Activated naive CD8-positive, alpha-beta T cell treated with anti-CD3 and anti-CD28 coated beads, Interleukin-2, amount 10 ng/mL, durations not matched to agents 7 days and 5 days (primary cell): ENCODE data around the gene MYO1B. TPM values are rescaled to one million over a fixed set of nuclear protein-coding genes. Genes with fewer than 3 reads are reported as not detected.

Experiments
- ATAC-seq: fragments of 150-1000 bp; cut with Tn5 transposase; one replicate; pipeline ENCODE4 v1.10.0; 2021; ENCODE audit warnings: low read depth, moderate library complexity
- POLR2A ChIA-PET: fragments of 350-600 bp; sonication (Branson Sonifier 250); formaldehyde crosslinking; loops from one replicate; lab custom pipeline; 2021; ENCODE audit warnings: antibody characterized with exemption; lab: Charles Lee
- DNase-seq: peaks from one replicate; pipeline ENCODE4 v3.0.0; 2021
- H3K27ac Mint-ChIP-seq: one replicate; pipeline ENCODE4 v1.8.0; 2022; ENCODE audit warnings: mild to moderate bottlenecking, mixed read lengths
- H3K27me3 Mint-ChIP-seq: one replicate; pipeline ENCODE4 v1.8.0; 2022; ENCODE audit warnings: mild to moderate bottlenecking, moderate library complexity, mixed read lengths
- H3K36me3 Mint-ChIP-seq: one replicate; pipeline ENCODE4 v1.8.0; 2021; ENCODE audit warnings: mild to moderate bottlenecking, mixed read lengths
- H3K4me1 Mint-ChIP-seq: one replicate; pipeline ENCODE4 v1.8.0; 2021; ENCODE audit warnings: mixed read lengths
- H3K4me3 Mint-ChIP-seq: one replicate; pipeline ENCODE4 v1.8.0; 2022; ENCODE audit warnings: mild to moderate bottlenecking, moderate library complexity, mixed read lengths
- H3K9me3 Mint-ChIP-seq: one replicate; pipeline ENCODE4 v1.8.0; 2021; ENCODE audit warnings: mixed read lengths
- total RNA-seq, 2 experiments: library from RNA; stranded (reverse); gene quantifications; one replicate each; pipeline ENCODE4 v1.2.3, GENCODE V29; 2021

Gene MYO1B
- total RNA-seq, 2 experiments from 2014 or later: 3.2 to 3.9 TPM

- no peak for DNase-seq
- no peak overlapping the region for H3K4me3 Mint-ChIP-seq
- no peaks in the 10 kb centered on the region for H3K9me3 Mint-ChIP-seq
- POLR2A ChIA-PET: no interaction called here
- no peaks in the 10 kb centered on the region for H3K27me3 Mint-ChIP-seq
- no peaks in the 10 kb centered on the region for H3K36me3 Mint-ChIP-seq
- no peak for ATAC-seq
- H3K4me1 Mint-ChIP-seq: no peaks in the 10 kb centered on the region
- H3K27ac Mint-ChIP-seq: no peak overlapping the region
Observed at GRCh38 chr2:191333911-191334357, 88.7 kb downstream of the MYO1B start.

- Mint-ChIP-seq H3K4me3 (no peak overlapping the region), H3K36me3 (no peaks in the 10 kb centered on the region), H3K27ac (no peak overlapping the region), H3K9me3 (no peaks in the 10 kb centered on the region), H3K4me1 (no peaks in the 10 kb centered on the region), H3K27me3 (no peaks in the 10 kb centered on the region)
- DNase-seq: no peak
- no peak for ATAC-seq
- POLR2A ChIA-PET: no interaction called here
Observed at GRCh38 chr2:191335875-191336464, 90.8 kb downstream of the MYO1B start.

GRCh38 chr2:191341436-191341835 lies 96.2 kb downstream of the MYO1B start:
- ATAC-seq (no peak), DNase-seq (no peak)
- Mint-ChIP-seq H3K27me3 (no peaks in the 10 kb centered on the region), H3K27ac (no peak overlapping the region), H3K4me1 (no peaks in the 10 kb centered on the region), H3K36me3 (peaks cover 2% of the 10 kb centered on the region), H3K4me3 (no peak overlapping the region), H3K9me3 (no peaks in the 10 kb centered on the region)
- POLR2A ChIA-PET: no interaction called here

- H3K4me3 Mint-ChIP-seq: no peak overlapping the region
- POLR2A ChIA-PET: no interaction called here
- H3K9me3 Mint-ChIP-seq: no peaks in the 10 kb centered on the region
- DNase-seq: no peak
- H3K27me3 Mint-ChIP-seq: no peaks in the 10 kb centered on the region
- no peaks in the 10 kb centered on the region for H3K4me1 Mint-ChIP-seq
- no peak for ATAC-seq
- no peak overlapping the region for H3K27ac Mint-ChIP-seq
- peaks cover 5% of the 10 kb centered on the region for H3K36me3 Mint-ChIP-seq
Observed at GRCh38 chr2:191343796-191344338, 98.7 kb downstream of the MYO1B start.

- no peaks in the 10 kb centered on the region for H3K27me3 Mint-ChIP-seq
- ATAC-seq (no peak), DNase-seq (no peak)
- H3K27ac Mint-ChIP-seq: no peak overlapping the region
- H3K9me3 Mint-ChIP-seq: no peaks in the 10 kb centered on the region
- no peak overlapping the region for H3K4me3 Mint-ChIP-seq
- peaks cover 5% of the 10 kb centered on the region for H3K36me3 Mint-ChIP-seq
- H3K4me1 Mint-ChIP-seq: no peaks in the 10 kb centered on the region
- POLR2A ChIA-PET: no interaction called here
Observed at GRCh38 chr2:191345788-191346187, 100.6 kb downstream of the MYO1B start.

- Mint-ChIP-seq H3K4me1 (no peaks in the 10 kb centered on the region), H3K9me3 (no peaks in the 10 kb centered on the region), H3K4me3 (no peak overlapping the region), H3K27ac (no peak overlapping the region), H3K27me3 (no peaks in the 10 kb centered on the region), H3K36me3 (peaks cover 3% of the 10 kb centered on the region)
- POLR2A ChIA-PET: no interaction called here
- ATAC-seq (no peak), DNase-seq (no peak)
Observed at GRCh38 chr2:191347154-191347553, 102.0 kb downstream of the MYO1B start.

GRCh38 chr2:191347881-191348280 lies 102.7 kb downstream of the MYO1B start:
- Mint-ChIP-seq H3K4me1 (no peaks in the 10 kb centered on the region), H3K4me3 (no peak overlapping the region), H3K27ac (no peak overlapping the region), H3K36me3 (peaks cover 3% of the 10 kb centered on the region), H3K27me3 (no peaks in the 10 kb centered on the region), H3K9me3 (no peaks in the 10 kb centered on the region)
- ATAC-seq (no peak), DNase-seq (no peak)
- POLR2A ChIA-PET: no interaction called here

- POLR2A ChIA-PET: no interaction called here
Observed at GRCh38 chr2:191349990-191350389, 104.8 kb downstream of the MYO1B start.

GRCh38 chr2:191350826-191351225 lies 105.6 kb downstream of the MYO1B start:
- Mint-ChIP-seq H3K4me1 (peaks cover 2% of the 10 kb centered on the region), H3K36me3 (peaks cover 3% of the 10 kb centered on the region), H3K27ac (no peak overlapping the region), H3K9me3 (no peaks in the 10 kb centered on the region), H3K27me3 (no peaks in the 10 kb centered on the region), H3K4me3 (no peak overlapping the region)
- ATAC-seq (no peak), DNase-seq (no peak)
- POLR2A ChIA-PET: no interaction called here

More at GRCh38 chr2:191349990-191350389, 104.8 kb downstream of the MYO1B start:
- no peak overlapping the region for H3K4me3 Mint-ChIP-seq
- H3K9me3 Mint-ChIP-seq: no peaks in the 10 kb centered on the region
- no peaks in the 10 kb centered on the region for H3K4me1 Mint-ChIP-seq
- DNase-seq: no peak
- no peak overlapping the region for H3K27ac Mint-ChIP-seq
- H3K27me3 Mint-ChIP-seq: no peaks in the 10 kb centered on the region
- no peak for ATAC-seq
- H3K36me3 Mint-ChIP-seq: peaks cover 3% of the 10 kb centered on the region

- Mint-ChIP-seq H3K4me1 (peaks cover 2% of the 10 kb centered on the region), H3K9me3 (no peaks in the 10 kb centered on the region), H3K4me3 (no peak overlapping the region), H3K27ac (no peak overlapping the region), H3K27me3 (no peaks in the 10 kb centered on the region), H3K36me3 (peaks cover 3% of the 10 kb centered on the region)
- DNase-seq: no peak
- POLR2A ChIA-PET: no interaction called here
- no peak for ATAC-seq
Observed at GRCh38 chr2:191351298-191351697, 106.1 kb downstream of the MYO1B start.

- no peaks in the 10 kb centered on the region for H3K27me3 Mint-ChIP-seq
- peaks cover 2% of the 10 kb centered on the region for H3K4me1 Mint-ChIP-seq
- no peaks in the 10 kb centered on the region for H3K9me3 Mint-ChIP-seq
- POLR2A ChIA-PET: no interaction called here
- no peak overlapping the region for H3K4me3 Mint-ChIP-seq
- H3K36me3 Mint-ChIP-seq: peaks cover 3% of the 10 kb centered on the region
- DNase-seq (no peak), ATAC-seq (no peak)
- H3K27ac Mint-ChIP-seq: no peak overlapping the region
Observed at GRCh38 chr2:191351921-191352320, 106.7 kb downstream of the MYO1B start.

- POLR2A ChIA-PET: no interaction called here
- no peak overlapping the region for H3K27ac Mint-ChIP-seq
- ATAC-seq: no peak
- no peak for DNase-seq
- no peak overlapping the region for H3K4me3 Mint-ChIP-seq
- H3K4me1 Mint-ChIP-seq: peaks cover 2% of the 10 kb centered on the region
- H3K9me3 Mint-ChIP-seq: no peaks in the 10 kb centered on the region
- peaks cover 3% of the 10 kb centered on the region for H3K36me3 Mint-ChIP-seq
- H3K27me3 Mint-ChIP-seq: no peaks in the 10 kb centered on the region
Observed at GRCh38 chr2:191352536-191352935, 107.3 kb downstream of the MYO1B start.

- POLR2A ChIA-PET: no interaction called here
- H3K9me3 Mint-ChIP-seq: no peaks in the 10 kb centered on the region
Observed at GRCh38 chr2:191355170-191355758, 110.1 kb downstream of the MYO1B start.

GRCh38 chr2:191357678-191358077 lies 112.5 kb downstream of the MYO1B start:
- Mint-ChIP-seq H3K4me3 (no peak overlapping the region), H3K27ac (no peak overlapping the region), H3K27me3 (peaks cover 3% of the 10 kb centered on the region), H3K36me3 (no peaks in the 10 kb centered on the region), H3K9me3 (no peaks in the 10 kb centered on the region), H3K4me1 (peaks cover 2% of the 10 kb centered on the region)
- POLR2A ChIA-PET: no interaction called here
- ATAC-seq (no peak), DNase-seq (no peak)

More at GRCh38 chr2:191355170-191355758, 110.1 kb downstream of the MYO1B start:
- no peak for DNase-seq
- Mint-ChIP-seq H3K27ac (no peak overlapping the region), H3K36me3 (no peaks in the 10 kb centered on the region), H3K27me3 (peaks cover 3% of the 10 kb centered on the region), H3K4me3 (no peak overlapping the region), H3K4me1 (peaks cover 2% of the 10 kb centered on the region)
- ATAC-seq: peak; percentile 22
